ENCODE data around the gene AUTS2.

- no peak for TF ChIP-seq EZH2 (IDR thresholded peaks at IDR 0.05; ENCODE audit: insufficient read depth, poor library complexity, severe bottlenecking)
- TF ChIP-seq EZH2phosphoT487 (IDR thresholded peaks at IDR 0.05; ENCODE audit: insufficient read depth, low read depth), result no peak
These were observed 718.5 kb downstream of the AUTS2 start for GRCh38 chr7:70316745-70317144.

Data from GM23248 (cell line).